NCI-H1417 treated with DMSO at 0.1 percent for 48 hours (cell line): ENCODE measurements around the gene KIRREL3.

Experiments used
- DNase-seq: peaks from one replicate; lab custom pipeline; 2025; lab: John Stamatoyannopoulos, UW

KIRREL3 gene

DNA sequence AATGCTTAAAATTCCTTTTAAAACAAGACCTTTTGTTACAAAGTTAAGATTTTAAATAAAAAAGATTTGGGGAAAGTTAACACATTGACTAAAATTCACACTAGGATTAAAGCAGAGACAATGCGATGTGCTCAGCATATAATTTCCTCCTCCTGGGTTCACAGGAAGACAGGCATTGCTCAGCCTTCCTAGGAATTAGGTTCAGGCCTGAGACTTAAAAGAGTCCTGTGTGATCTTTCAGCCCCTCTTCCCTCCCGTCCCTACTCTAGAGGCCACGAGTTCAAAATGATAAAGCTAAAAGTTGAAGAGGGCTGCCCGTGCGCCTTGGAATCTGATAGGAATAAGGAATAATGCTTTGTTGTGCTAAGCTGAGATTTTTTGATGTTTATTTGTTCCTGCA is 218.6 kb downstream of the KIRREL3 start:
- DNase-seq: no peak

DNA sequence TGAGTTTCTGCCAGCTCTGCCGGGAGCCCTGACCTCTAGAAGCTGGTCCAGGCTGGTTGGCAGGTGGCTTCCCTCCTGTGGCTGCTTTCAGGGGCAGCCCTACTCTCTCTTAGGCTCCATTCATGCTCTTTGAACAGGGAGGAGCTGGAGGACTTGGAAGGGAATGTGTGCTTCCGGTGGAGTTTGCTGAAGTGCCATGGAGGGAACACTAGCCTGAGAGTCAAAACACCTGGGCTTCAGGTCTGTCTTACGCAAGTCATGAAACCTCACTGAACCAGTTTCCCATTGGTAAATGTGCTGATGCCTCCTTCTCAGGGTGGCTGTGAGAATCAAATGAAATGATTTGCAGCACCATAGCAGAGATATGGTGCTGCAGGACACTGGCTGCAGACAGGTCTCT is 224.5 kb downstream of the KIRREL3 start:
- DNase-seq: no peak

DNA sequence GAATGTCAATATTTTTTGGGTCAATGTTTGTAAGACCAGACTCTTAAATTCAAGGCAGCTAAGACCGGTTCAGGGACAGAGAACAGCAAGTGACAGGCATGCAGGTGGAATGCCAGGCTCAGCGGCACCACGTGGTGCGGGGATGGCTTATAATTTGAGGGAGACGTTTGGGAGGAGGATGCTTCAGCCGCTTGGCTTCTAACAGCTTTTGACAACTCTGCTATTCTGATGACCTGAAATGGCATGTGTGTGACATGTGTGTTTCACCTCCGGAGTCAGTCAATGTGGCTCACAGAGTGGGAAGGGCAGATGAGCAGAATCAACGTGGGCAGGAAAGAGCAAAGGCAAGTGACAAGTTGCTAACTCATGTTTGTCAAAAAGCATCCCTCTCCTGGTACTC is 228.3 kb downstream of the KIRREL3 start:
- no peak for DNase-seq

DNA sequence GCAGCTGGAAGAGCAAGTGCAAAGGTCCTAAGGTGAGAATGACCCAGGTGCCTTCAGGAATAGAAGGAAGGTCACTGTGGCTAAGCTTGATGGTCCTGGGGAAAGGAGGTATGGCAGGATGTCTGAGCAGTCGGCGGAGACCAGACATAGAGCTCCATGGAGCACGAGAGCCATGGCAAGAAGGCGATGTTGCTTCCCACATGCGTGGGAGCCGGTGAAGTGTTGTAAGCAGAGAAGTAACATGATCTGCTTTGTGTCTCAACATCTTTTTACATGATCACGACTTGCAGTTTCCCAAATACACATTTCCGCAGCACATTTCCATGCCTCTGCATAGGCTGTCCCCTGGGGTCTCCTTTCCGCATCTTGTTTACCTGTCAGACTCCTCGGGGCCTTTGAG is 231.9 kb downstream of the KIRREL3 start:
- no peak for DNase-seq

DNA sequence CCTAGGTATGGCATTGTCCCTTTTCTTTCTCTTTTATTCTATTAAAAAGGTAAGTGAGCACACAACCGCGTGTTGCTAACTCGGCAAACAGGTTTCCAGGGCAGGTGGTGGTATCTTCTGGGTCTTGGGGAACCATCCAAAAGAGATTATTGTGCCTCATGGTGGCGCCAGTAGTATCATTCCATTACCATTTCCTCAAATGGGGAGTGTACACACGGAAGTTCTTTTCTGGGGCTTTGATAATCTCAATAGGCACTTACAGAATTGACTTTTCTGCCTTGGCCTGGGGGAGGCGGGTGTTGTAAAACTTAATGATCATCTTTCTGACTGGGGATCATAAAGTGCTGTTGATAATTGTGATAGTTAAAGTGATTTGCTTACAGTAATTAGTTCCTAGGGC is 234.1 kb downstream of the KIRREL3 start:
- no peak for DNase-seq

DNA sequence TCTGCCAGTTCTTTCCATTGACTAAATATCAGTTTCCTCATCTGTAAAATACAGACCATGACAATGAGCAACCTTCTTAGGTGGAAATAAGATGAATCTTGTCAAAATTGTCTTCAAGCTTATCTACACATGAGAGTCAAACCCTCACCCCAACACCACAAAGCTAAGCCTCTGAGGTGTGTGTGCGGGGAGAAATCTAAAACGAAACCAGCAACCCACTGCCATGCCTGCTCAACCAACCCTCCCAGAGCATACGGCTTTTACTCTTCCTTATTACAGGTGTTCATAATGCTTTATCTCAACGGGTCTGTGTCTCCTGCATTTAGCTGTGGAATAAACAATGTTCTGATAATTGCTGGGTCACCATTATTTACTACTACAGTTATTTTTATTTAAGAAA is 235.4 kb downstream of the KIRREL3 start:
- DNase-seq: no peak

DNA sequence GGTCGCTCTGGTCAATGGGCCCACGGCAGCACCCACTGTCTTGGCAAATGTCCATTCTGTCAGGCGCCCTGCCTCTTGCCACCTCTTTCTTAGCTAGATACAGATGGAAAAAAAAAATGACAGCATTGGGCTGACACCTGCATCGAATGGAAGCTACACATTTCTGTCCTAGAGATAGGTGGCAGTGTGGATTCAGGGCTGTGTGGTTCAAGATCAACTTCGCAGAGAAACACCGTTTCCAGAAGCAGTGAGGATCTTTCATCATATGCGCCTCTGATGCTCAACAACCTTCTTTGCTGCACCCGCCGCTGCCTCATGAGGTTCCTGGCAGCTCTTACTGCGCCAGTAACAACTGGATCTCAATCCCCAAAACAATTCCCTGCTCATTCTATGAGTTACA is 236.3 kb downstream of the KIRREL3 start:
- DNase-seq: no peak

DNA sequence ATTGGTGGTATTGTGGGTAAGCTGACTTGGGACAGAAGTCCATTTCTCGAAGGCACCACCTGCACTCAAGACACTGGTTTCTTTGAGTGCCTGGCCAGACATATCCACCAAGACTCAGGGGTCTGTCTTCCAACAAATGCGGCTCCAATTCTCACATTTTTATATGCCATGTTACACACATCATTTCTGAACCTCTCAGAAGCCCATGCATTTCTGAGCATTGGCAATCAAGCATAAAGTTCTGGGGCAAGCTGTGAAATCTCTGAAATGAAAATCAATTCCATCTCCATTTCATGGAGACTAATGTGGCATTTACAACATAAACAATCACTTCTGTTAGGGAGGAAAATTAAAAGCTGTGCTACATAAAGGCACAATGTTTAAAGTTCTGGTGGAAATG is 243.7 kb downstream of the KIRREL3 start:
- no peak for DNase-seq

DNA sequence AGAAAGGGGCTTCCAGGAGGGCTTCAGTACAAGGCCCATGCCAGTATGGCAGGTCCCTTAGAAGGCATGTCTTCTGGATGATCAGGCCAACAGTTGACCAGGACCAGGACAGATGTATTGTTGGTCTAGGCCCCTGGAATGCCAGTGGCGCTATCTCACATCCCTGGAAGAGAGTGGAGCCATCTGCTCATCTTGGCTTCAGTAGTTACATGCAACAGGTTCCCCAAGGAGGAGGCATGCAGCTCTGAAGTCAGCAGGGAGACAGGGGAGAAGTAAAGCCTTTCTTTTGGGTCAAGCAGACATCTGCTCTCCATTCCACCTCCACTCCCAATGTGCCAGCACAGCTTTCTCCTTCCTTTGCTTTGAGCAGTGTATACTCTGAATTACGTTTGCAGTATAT is 244.1 kb downstream of the KIRREL3 start:
- DNase-seq: no peak

DNA sequence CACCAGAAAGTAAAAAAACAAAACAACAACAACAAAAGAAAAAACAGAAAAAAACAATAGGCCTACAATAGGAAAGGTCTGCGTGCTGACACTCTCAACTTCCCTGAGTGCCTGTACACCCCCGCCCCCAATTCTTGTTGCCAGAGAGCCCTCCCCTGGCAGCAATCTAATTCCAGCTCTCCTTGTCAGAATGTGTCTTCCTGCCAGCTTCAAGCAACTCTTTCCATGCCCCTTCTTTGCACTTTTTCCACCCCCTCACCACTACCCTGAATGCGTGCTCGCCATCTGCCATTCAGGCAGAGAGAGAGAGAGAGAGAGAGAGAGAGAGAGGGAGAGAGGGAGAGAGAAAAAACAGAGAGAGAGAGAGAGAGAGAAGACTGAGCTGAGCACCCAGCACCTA is 245.0 kb downstream of the KIRREL3 start:
- no peak for DNase-seq

DNA sequence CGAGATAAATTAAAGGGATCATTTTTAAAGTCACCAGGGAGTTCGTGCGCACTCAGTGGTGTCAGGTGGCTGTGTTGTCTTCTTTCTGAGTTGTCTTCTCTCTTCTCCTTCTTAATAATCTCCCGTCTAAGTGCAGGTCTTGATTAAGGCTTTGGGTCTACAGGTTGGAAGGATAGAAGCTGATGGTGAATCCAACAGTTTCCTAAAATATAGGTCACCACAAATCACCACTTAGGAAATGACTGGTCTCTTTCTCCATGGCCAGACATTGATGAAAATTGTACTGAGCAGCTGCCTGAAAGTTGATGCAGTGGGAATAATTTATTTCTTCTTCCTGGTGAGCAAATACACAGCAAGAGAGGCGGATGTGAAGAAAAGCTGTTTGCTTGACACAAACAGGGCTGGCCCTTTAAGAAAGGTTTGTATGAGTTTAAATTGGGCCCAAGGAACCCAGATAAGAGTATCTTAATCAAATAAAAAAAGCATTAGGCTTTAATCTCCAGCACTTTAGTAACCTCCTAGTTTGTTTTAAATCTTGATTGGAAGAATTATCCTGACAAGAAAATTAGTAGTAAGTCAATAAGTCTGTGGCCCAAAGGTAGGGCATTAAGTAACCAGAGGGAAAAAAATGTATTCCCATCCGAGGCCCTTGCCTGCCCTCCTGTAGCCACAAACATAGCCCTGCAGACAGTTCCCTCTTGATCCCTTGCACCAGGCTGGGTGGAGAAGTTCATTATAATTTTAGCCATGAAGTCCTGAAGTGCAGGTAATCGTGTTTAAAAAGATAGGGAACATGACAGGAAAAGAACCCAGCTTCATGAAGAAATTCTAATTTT is 245.8 kb downstream of the KIRREL3 start:
- DNase-seq: no peak

DNA sequence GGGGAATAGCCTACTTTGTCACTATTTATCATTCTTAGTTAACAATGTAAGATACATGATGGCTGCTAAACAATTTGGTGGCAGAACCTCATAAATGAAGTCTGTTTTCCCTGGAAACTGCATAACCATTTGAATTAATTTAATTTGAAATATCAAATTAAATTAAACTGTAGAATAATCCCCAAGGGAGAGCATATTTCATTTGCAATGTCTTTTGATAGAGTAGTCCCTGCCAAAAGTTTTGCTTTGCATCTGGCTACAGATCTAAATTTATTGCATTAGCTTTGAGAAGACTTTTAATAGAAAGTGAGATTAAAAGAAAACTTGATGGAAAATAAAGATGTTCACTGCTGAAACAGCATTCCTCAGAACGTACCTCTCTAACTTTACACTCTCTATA is 246.6 kb downstream of the KIRREL3 start:
- no peak for DNase-seq

DNA sequence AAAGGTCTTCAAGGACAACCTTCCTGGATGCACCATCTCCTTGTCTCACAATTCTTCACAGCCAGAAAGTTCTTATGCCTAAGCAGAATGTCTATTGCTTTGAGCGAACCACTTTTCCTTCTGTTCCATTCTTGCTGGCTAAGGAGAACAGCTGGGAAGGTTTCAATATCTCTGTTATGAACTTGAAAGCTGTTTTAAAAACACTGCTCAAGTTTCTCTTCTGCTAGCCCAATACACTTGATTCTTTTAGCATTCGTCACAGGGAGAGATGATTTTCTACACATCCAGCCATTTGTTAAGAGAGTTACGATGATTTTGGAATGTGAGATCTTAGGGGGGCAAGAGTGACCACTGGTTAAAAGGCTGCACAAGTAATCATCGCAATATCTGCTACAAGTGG is 249.3 kb downstream of the KIRREL3 start:
- DNase-seq: no peak

DNA sequence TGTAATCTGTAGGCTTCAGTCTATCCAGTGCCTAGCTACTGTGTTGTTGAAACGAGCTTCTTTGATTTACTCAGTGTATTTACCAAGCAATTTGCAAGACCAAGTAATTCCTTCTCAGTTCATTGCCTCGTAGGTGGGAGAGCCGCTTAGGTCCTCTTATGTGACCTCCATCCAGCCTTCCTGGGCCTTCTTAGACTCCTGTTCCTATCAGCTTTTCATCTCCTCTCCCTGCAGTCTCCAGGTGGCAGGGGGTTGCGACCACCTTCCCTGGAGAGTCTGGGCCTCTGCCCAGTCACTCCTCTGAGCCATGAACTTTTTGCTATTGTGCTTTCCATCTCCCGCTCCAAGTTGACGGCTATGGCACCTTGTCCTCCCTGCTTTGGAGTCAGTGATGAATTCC is 251.8 kb downstream of the KIRREL3 start:
- DNase-seq: peak; percentile 19

DNA sequence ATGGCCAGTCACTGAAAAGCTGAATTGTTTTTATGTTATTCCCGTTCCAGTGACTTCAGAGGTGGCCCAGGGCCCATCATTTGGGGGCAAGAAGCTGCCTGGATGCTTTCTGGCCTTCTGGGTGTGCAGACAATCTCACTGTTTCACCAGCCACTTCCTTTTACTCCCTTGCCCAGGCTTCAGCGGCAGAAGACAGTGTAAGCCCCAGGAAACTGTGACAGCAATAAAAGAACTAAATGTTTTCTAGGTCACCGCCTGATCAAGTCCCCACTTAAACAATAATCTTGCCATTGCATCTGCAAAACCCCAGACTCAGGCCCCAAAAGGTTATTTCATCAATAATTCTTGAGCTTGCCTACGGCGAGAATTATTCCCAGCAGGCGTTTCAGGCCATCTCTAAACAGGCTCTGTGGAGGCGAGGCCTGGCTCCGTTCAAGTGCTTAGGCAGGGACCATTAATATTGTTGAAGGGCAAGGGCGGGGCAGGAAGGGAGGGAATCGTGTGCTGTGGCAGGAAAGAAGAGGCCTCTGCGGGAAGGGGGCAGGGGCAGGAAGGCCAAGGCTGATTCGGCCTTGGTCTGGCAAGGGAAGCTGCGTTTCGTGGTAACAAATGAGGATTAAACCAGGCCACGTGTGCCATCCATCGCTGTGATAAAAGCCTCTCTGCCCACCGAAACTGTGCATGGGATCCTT is 252.3 kb downstream of the KIRREL3 start:
- DNase-seq: no peak

DNA sequence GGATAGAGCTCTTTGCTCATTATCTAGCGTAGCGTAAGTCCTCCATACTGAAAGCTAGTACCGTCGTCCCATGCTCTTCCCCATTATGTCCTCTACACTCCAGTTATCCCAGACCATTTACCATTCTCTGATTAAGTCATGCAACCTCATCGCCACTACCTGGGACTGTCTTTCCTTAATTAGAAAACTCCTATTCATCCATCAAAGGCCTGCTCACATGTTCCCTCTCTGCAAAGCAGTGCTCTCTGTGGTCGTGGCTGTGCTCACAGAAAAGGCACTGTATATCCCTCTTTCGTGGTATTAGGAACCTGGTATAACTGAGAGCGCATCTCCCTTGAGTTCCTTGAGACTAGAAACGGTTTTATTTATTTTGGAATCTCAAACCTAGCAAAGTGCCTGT is 253.3 kb downstream of the KIRREL3 start:
- no peak for DNase-seq

DNA sequence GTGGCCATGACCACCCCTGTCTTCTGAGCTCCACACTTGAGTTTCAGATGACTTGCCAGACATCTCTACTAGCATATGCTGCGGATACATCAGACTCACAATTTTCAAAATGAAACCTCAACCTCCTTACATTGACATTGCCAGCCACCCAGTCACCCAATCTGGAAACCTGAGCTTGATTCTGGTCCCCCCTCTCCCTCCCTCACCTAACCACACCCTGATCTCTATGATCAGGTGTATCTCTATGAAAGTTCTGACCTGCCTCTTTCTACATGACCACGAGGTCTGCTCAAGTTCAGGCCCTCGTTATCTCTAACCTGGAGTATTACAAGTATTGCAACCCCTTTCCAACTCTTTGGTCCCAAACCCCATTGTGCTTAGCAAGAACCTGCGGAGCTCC is 254.1 kb downstream of the KIRREL3 start:
- DNase-seq: no peak

DNA sequence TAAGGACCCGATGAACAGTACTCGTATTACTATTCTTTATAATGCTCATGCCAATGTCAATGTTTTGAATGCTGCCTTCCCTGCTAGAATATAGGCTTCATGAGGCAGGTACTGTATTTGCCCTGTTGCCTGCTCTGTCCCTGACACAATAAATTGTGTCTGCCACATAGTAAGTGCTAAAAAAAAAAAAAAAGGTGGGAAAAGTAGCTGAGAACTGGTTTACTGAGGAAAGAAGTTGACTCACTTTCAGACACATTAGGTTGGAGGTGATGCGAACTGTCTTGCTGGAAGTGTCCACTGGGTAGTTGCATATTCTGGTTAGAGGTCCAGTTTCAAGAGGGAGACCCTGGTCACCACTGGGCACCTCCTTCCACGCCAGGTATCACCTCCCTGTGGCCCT is 255.9 kb downstream of the KIRREL3 start:
- DNase-seq: no peak

DNA sequence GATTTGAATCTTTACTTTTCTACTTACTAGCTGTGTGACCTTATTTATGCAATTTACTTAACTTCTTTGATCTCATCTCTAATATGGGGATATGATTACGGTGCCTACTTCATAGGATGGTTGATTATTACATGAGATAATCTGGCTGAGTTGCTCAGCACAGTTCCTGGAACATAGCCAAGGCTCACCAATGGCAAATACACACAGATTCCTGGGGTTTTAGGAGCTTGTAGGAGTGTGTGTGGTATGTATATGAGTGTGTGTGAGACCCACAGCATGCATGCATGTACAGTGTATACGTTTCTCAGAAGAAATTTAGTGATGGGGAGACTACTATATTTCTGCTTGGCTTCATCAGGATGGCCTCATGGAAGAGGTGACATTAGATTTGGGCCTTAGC is 256.9 kb downstream of the KIRREL3 start:
- no peak for DNase-seq

DNA sequence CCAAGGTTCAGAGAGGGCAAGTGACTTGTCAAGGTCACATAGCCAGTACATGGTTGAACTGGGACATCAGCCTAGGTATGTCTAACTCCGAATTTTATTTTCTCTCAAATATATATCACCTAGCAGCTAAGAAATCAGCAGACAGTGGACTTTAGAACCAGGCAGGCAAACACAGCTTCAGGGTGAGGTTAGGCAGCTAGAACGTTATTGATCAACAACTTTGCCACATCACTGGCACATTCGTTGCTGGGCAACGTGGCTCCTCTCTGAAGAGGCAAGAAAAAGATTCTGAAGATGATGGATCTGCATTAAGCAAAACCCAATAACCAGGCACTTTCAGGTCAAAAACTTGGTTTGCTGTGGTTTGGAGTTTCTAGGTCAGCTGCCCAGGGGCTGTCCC is 258.0 kb downstream of the KIRREL3 start:
- no peak for DNase-seq

DNA sequence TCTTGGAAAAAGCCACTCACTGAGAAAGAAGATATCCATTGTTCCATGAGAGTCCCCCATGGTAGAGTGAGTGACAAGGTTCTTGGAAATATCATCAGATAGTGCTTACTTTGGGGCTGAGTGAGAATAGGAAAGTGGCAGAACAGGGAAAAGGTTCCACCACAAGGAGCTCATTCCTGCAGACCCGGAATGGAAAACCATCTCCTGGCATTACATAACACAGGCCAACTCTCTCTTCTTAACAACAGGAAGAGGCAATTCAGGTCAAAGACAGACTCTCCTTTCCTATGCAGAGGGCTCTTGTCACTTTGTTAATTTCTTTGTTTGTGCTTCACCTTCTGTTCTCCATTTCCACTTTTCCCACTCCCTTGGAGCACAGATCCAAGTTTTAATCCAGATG is 259.7 kb downstream of the KIRREL3 start:
- no peak for DNase-seq

DNA sequence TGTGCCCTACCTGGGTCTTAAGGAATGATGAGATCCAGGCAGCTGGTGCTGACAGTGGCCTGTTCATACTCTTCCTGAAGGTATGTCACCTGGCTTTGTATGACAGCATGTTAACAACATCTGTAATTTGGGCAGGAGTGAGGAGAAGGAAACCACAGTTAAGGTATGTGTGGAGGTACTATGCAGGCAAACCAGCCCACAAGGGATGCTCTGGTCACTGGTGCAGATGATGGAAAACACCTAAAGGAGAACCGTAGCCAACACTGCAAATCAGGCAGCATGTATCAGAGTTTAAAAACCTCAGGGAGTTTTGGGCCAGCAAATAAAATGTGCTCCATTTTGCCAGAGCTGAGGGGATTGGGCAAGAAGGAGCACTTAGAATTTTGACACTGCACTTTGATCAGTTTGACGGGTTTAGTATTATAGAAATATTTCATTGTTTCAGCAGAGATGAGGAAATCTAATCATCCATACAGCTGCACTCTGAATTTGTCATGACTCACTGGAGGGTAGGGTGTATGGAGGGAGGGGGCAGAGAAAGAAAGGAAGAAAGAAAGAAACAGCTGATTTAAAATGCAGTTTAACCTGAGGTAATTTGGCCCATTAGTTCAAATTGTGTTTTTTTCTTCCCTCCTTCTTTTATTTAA is 260.9 kb downstream of the KIRREL3 start:
- DNase-seq: no peak

DNA sequence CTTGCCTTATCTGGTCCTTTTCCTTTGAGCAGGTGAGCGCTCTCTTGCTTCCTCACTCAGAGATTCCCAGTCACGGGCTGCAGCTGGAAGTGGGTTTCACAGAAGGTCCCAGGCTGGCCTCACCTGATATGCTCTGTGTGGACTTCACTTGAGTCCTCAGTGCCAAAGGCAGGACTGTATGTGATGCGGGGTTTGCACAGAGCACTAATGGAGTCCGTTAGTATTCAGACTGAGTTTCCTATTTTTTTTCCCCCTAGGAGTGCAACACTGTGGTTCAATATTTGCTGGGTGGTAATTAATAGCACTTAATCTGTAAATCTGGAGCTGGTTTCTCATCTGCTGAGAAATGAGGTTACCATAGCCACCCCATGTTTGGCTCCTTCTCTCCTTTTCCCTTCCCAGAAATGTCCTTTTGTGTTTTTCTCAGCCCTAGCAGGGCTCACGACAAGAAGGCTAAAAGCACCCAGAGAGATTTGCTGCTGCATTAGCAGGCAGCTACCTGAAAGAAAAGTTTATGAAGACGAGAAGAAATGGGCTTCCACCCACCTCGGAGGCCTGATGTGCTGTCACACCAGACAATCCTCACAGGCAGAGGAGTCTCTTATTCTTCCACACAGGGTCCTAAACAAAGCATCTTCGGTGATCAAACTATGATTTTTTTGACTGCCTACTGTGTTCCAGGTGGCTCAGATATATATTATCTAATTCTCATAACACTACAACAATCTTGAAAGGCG is 262.1 kb downstream of the KIRREL3 start:
- no peak for DNase-seq
